IPS-18a (cell line): ENCODE data around the gene SLCO2B1.

Source experiments
- H3K27ac ChIP-seq: one replicate; pipeline ENCODE4 v1.5.1; 2013; ENCODE audit warnings: low read length
- H3K27me3 ChIP-seq: one replicate; pipeline ENCODE4 v1.6.1; 2013; ENCODE audit warnings: mild to moderate bottlenecking, low read length; ENCODE audit not compliant: control insufficient read depth, insufficient read depth
- H3K36me3 ChIP-seq: one replicate; pipeline ENCODE4 v1.6.1; 2013; ENCODE audit warnings: low read depth, low read length; ENCODE audit not compliant: control insufficient read depth
- H3K4me1 ChIP-seq: one replicate; pipeline ENCODE4 v1.6.1; 2013; ENCODE audit warnings: low read depth, low read length; ENCODE audit not compliant: control insufficient read depth
- H3K4me3 ChIP-seq: one replicate; pipeline ENCODE4 v1.5.1; 2013; ENCODE audit warnings: low read length
- H3K9ac ChIP-seq: one replicate; pipeline ENCODE4 v1.6.1; 2013; ENCODE audit warnings: mild to moderate bottlenecking, low read length, moderate library complexity
- H3K9me3 ChIP-seq: one replicate; pipeline ENCODE4 v1.6.1; 2013; ENCODE audit warnings: low read depth, low read length; ENCODE audit not compliant: control insufficient read depth

The SLCO2B1 gene

DNA sequence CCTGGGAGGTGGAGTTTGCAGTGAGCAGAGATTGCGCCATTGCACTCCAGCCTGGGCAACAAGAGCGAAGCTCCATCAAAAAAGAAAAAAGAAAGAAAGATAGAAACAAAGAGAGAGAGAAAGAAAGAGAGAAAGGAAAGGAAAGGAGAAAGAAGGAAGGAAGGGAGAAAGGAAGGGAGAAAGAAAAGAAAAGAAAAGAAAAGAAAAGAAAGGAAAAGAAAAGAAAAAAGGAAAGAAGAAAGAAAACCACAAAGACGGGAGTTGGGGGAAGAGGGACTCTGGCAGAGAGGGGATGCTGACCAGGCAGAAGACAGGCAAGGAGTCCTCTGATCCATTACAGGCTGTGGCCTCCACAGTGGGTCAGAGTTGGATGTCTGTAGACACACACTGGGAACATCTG, 18.8 kb upstream of the SLCO2B1 start:
- Histone ChIP-seq H3K4me1 (no peaks in the 10 kb centered on the region), H3K36me3 (no peaks in the 10 kb centered on the region), H3K27me3 (no peaks in the 10 kb centered on the region), H3K27ac (no peak overlapping the region), H3K9me3 (no peaks in the 10 kb centered on the region), H3K9ac (no peak overlapping the region), H3K4me3 (no peak overlapping the region)

DNA sequence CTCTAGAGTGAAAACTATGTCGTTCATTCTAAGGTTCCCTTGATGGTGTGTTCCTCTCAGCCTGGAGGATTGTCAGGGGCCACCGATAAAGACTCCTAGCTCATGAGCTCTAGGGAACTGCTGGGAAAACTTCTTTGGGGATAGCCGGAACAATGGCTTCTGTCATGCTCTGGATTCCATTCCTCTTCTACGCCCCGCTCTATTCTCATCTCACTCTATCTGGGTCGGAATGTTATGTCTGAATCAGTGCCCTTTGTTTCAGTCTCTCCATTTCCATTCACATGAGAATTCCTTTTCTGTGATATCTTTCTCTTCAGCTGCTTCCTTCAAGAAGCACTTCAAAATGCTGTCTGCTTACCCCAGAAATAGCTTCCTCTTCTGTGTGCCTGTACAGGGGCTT, 16.9 kb upstream of the SLCO2B1 start:
- Histone ChIP-seq H3K9me3 (no peaks in the 10 kb centered on the region), H3K27me3 (no peaks in the 10 kb centered on the region), H3K9ac (no peak overlapping the region), H3K4me1 (no peaks in the 10 kb centered on the region), H3K27ac (no peak overlapping the region), H3K4me3 (no peak overlapping the region), H3K36me3 (no peaks in the 10 kb centered on the region)

DNA sequence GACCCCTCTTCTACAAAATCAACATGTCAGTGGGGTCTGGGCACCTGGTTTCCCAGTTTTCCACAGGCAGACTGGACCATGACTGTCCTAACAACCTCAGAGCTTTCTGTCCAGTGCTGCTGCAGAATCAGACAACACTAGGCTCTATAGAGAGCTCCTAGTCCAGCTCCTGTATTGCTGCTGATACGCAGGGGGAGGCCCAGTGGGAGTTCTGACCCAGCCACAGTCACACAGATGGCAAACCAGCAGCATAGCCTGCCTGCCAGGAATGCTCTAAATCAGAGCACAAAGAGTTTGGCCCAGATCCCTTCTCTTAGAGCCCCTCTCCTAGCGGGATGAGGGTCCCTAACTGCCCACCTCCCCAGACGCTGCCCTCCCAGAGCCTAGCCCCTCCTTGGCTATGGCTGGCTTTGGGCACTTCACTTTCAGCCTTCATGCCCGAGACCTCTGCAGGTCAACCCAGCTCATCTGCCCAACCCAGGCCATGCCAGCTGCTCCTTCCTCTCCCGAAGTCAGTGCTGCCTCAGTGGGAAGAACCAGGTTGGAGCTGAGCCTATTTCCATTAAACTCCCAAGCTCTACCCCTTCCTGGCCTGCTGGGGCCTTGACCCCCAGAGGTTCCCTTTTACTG, 15.8 kb upstream of the SLCO2B1 start:
- Histone ChIP-seq H3K27me3 (no peaks in the 10 kb centered on the region), H3K9ac (no peak overlapping the region), H3K27ac (no peak overlapping the region), H3K9me3 (no peaks in the 10 kb centered on the region), H3K4me3 (no peak overlapping the region), H3K4me1 (no peaks in the 10 kb centered on the region), H3K36me3 (no peaks in the 10 kb centered on the region)

DNA sequence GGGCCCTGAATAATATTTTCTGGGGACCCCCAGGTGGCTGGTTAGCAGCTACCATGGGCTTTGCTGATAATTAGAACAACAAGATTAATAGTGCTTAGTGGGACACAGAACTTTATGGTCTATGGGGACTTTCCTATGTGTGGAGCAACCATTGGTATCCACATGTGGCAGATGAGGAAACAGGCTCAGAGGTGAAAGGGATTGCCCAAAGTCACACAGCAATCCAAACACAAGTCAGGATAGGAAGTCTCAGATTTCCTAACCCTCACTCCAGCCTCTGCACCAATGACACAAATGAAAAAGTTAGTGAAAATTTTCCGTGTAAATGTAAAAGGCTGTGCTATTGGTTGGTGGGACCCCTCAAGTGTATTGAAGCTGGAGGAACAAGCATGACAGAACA, 15.3 kb upstream of the SLCO2B1 start:
- no peaks in the 10 kb centered on the region for H3K4me1 ChIP-seq
- H3K27ac ChIP-seq = no peak overlapping the region
- H3K4me3 ChIP-seq = no peak overlapping the region
- no peak overlapping the region for H3K9ac ChIP-seq
- H3K27me3 ChIP-seq = peaks cover under 1% of the 10 kb centered on the region
- H3K9me3 ChIP-seq = no peaks in the 10 kb centered on the region
- no peaks in the 10 kb centered on the region for H3K36me3 ChIP-seq

DNA sequence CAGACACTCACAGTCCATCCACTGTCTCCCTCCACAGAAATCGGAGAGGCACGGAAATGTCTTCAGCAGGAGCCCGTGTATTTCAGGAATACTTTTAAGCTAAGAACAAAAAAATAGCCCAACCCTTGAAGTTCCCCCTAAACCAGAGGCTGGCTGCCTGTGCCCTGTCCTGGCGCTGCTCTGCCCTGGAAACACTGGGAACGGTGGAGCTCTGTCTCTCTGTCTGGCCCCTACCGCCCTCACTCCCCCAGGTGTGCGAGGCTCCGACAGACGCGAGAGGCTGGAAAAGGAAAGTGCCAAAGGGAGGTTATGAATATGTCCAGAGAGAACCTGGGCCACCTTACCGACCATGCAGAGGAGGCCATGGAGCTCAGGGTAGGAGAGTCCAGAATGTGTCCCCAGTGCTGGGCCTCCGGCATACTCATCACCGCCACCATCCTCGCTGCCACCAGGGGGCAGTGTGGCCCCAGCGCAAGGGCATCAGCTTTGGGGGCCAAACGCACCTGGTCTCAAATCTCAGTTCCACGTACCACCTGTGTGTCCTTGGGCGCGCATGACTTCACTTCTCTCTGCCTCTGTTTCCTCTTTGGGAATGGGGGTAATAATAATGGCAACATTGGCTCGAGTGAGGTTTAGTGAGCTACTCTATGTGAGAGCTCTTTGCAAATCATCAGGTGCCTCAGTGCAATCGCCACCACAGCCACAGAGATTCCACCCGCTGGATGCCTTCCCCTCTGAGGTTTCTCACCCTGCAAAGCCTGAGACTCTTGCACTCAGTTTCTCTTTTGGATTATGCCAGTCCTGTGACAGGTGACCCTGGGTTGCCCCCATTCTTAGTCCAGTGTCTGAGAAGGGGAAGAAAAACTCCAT, 10.4 kb upstream of the SLCO2B1 start:
- Histone ChIP-seq H3K27me3 (peaks cover 3% of the 10 kb centered on the region), H3K4me1 (no peaks in the 10 kb centered on the region), H3K4me3 (no peak overlapping the region), H3K27ac (no peak overlapping the region), H3K9ac (no peak overlapping the region), H3K36me3 (no peaks in the 10 kb centered on the region), H3K9me3 (no peaks in the 10 kb centered on the region)

DNA sequence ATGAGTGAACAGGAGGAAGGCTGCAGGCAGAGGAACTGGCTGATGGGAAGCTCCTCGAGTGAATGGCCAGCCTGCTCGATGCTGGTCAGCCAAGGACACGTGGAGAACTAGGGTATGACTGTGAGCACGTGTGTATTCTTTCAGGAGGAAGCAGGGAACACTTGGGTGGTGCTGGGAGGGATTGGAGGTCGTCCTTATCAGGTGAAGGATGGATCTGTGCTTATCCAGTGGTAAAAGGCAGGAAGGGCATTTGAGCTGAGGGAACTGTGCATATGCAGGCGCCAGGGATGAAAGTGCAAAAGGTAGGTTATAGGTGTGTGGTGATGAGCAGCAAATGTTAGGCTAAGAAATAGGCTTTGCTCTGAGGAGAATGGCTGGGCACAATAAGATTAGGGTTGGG, 9.7 kb upstream of the SLCO2B1 start:
- H3K27ac ChIP-seq = no peak overlapping the region
- H3K27me3 ChIP-seq = peaks cover 3% of the 10 kb centered on the region
- H3K4me3 ChIP-seq = no peak overlapping the region
- H3K9ac ChIP-seq = no peak overlapping the region
- H3K36me3 ChIP-seq = no peaks in the 10 kb centered on the region
- H3K4me1 ChIP-seq = no peaks in the 10 kb centered on the region
- H3K9me3 ChIP-seq = no peaks in the 10 kb centered on the region

DNA sequence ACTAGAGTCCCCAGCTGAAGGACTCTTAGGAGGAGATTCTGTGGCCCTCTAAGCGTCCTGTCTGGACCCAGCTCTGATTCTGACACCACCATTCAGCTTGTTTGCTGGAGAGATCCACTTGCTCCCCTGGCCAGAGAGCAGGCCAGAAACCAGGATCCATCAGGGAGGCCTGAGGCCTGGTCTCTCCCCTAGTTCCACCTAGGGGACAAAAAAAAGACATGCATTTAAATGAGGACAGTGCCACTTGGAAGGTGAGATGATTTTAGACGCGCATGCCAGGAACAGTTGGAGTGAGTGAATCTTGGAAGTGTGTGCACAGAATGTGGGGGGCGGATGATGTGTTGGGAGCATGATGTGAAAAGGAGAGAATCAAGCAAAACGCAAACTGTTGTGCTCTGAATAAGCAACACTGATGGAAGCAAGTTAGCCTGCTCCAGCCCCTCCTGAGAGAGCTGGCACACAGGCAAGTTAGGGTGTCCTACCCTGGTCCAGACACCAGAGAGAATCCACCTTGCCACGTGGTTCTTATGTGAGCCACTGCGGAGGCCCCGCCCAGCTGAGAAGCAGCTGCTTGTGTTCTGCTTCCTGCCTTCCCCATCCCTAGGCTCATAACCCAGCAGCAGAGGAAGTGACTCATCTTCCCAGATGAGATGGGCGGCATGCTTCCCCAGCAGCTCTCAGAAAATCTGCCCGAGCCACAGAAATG, 8.0 kb upstream of the SLCO2B1 start:
- Histone ChIP-seq H3K36me3 (no peaks in the 10 kb centered on the region), H3K9me3 (no peaks in the 10 kb centered on the region), H3K9ac (no peak overlapping the region), H3K4me1 (no peaks in the 10 kb centered on the region), H3K4me3 (no peak overlapping the region), H3K27ac (no peak overlapping the region), H3K27me3 (peaks cover 3% of the 10 kb centered on the region)

DNA sequence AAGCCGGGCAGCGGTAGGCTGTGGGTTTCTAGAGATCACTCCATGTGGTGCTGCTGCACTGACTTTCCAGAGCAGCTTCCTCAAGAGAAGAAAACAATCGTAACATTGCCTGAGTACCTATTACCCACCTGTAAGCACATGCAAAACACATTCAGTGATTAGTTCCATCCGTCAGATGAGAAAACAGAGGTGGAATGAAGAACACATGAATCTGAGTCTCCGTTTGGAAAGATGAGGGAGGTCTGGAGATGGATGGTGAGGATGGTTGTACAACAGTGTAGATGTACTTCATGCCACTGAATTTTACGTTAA, 7.5 kb upstream of the SLCO2B1 start:
- Histone ChIP-seq H3K27me3 (peaks cover 3% of the 10 kb centered on the region), H3K9ac (no peak overlapping the region), H3K9me3 (no peaks in the 10 kb centered on the region), H3K4me3 (no peak overlapping the region), H3K27ac (no peak overlapping the region), H3K4me1 (no peaks in the 10 kb centered on the region), H3K36me3 (no peaks in the 10 kb centered on the region)

DNA sequence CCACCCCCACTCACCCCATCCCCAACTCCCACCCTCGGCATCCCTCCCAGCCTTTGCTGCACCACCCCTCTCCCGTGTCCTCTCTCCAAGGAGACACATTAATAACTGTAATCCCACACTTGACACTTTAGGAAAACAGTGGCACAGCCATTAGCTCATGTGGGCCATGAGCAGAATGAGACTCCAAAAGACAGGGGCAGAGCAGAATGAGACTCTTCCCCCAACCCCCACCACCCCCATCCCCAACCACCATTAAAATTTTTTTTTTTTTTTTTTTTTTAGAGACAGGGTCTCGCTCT, 6.2 kb upstream of the SLCO2B1 start:
- Histone ChIP-seq H3K27me3 (peaks cover 3% of the 10 kb centered on the region), H3K9ac (no peak overlapping the region), H3K9me3 (no peaks in the 10 kb centered on the region), H3K4me1 (no peaks in the 10 kb centered on the region), H3K4me3 (no peak overlapping the region), H3K36me3 (no peaks in the 10 kb centered on the region), H3K27ac (no peak overlapping the region)

DNA sequence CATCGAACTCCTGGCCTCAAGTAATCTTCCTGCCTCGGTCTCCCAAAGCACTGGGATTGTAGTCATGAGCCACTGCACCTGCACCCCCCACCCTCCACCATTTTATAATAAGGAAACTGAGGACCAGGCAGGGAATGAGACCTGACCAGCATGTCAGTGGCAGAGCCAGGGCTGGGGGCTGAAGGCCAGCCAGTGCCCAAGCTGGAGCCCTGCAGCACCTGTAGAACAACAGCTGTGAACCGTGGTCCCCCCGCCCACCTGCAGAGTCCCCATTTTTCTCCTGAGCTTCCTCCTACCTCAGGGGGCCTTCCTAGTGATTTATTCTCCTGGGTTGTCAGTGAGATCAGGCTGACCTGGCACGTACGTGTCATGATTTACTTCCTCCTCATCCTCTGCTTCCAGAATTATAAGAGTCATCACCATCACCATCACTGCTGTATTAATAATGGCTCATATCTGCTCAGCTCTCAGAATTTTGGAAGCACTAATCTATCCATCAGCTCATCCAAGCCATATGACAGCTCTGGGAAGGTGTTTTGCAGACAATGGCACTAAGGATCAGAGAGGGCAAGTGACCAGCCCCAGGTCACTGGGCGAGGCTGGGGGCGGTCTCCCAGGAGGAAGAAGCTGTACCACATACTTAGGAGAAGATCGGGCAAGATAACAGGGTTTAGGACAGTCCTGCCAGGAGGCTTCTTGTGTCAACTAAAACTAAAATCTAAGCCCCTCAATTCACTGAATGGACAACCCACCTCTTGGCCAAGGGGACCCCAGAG, 5.5 kb upstream of the SLCO2B1 start:
- no peak overlapping the region for H3K9ac ChIP-seq
- no peak overlapping the region for H3K4me3 ChIP-seq
- H3K36me3 ChIP-seq = no peaks in the 10 kb centered on the region
- no peaks in the 10 kb centered on the region for H3K9me3 ChIP-seq
- no peaks in the 10 kb centered on the region for H3K4me1 ChIP-seq
- no peak overlapping the region for H3K27ac ChIP-seq
- H3K27me3 ChIP-seq = peaks cover 3% of the 10 kb centered on the region

DNA sequence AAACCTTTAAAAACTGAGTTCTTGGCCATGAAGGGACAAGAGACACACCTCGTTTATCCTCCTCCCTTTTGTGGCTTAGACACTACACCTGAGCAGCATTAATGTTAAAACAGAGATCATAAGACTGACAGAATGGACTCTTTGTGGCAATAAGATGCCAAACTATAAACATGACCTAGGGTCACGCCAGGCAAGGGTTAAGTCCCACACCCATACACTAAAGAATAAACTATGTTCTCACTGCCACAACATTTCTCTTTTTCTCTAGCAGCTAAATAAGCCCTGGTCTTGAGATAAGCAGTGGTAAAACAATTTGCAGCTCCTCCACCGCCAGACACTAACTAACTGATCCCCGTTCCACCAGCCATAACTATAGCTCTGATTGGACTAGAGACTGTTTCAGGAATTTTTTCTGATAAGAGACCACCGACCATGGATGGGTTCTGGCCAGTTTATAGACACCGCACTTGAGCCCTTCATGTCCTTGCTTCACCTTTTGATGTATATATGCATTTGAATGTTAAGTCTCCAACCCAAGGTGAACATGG, 4.9 kb upstream of the SLCO2B1 start:
- Histone ChIP-seq H3K36me3 (no peaks in the 10 kb centered on the region), H3K27ac (no peak overlapping the region), H3K4me3 (no peak overlapping the region), H3K9me3 (no peaks in the 10 kb centered on the region), H3K27me3 (no peaks in the 10 kb centered on the region), H3K9ac (no peak overlapping the region), H3K4me1 (no peaks in the 10 kb centered on the region)
